Neuron (in vitro differentiated cells): ENCODE data around the gene TMEM237.
"Not testable (repeated sequence)": the region's sequence is repeated elsewhere in the genome, so short reads cannot be mapped to it uniquely, and the experiment has no call there.

Experiments
- H2AFZ ChIP-seq: one replicate; pipeline ENCODE4 v1.6.1; 2013; ENCODE audit warnings: low read depth, mild to moderate bottlenecking, inconsistent platforms, low read length, moderate library complexity
- H3K27me3 ChIP-seq: one replicate; pipeline ENCODE4 v1.6.1; 2013; ENCODE audit warnings: low read length; ENCODE audit not compliant: insufficient read depth
- H3K36me3 ChIP-seq: one replicate; pipeline ENCODE4 v1.6.1; 2013; ENCODE audit warnings: low read length; ENCODE audit not compliant: insufficient read depth
- H3K4me1 ChIP-seq: one replicate; pipeline ENCODE4 v1.6.1; 2013; ENCODE audit warnings: low read length; ENCODE audit not compliant: insufficient read depth
- H3K4me3 ChIP-seq: 2 replicates; pipeline ENCODE4 v1.5.1; 2013; ENCODE audit warnings: mild to moderate bottlenecking, low read length, moderate library complexity
- H3K9me3 ChIP-seq: one replicate; pipeline ENCODE4 v1.6.1; 2013; ENCODE audit warnings: low read length

Gene TMEM237

GRCh38 chr2:201643216-201643890 is at the start of gene TMEM237:
Gene TMEM237, minus strand, starts transcription at chr2:201643503. Its CDS starts 103 bp downstream, at chr2:201643400.
- peaks cover 10% of the 10 kb centered on the region for H3K36me3 ChIP-seq
- H3K4me1 ChIP-seq = peaks cover 19% of the 10 kb centered on the region
- H3K4me3 ChIP-seq = peak within 1 kb of the TSS; percentile 75
- no peaks in the 10 kb centered on the region for H3K9me3 ChIP-seq
- peak within 1 kb of the TSS; percentile 60 for H2AFZ ChIP-seq
- no peaks in the 10 kb centered on the region for H3K27me3 ChIP-seq

- Histone ChIP-seq H2AFZ (no peak overlapping the region), H3K9me3 (no peaks in the 10 kb centered on the region), H3K27me3 (no peaks in the 10 kb centered on the region), H3K4me1 (peaks cover 14% of the 10 kb centered on the region), H3K36me3 (no peaks in the 10 kb centered on the region), H3K4me3 (no peak overlapping the region)
These were observed 41.9 kb upstream of the TMEM237 start for GRCh38 chr2:201685156-201685555.

- Histone ChIP-seq H3K27me3 (no peaks in the 10 kb centered on the region), H2AFZ (no peak overlapping the region), H3K9me3 (no peaks in the 10 kb centered on the region), H3K36me3 (no peaks in the 10 kb centered on the region), H3K4me3 (no peak overlapping the region), H3K4me1 (peaks cover 13% of the 10 kb centered on the region)
These were observed 37.4 kb upstream of the TMEM237 start for GRCh38 chr2:201680743-201681142.

GRCh38 chr2:201678401-201678800 is 35.1 kb upstream of the TMEM237 start:
- Histone ChIP-seq H2AFZ (no peak overlapping the region), H3K4me3 (no peak overlapping the region), H3K9me3 (no peaks in the 10 kb centered on the region), H3K36me3 (no peaks in the 10 kb centered on the region), H3K27me3 (no peaks in the 10 kb centered on the region), H3K4me1 (no peaks in the 10 kb centered on the region)

- no peak overlapping the region for H2AFZ ChIP-seq
- H3K36me3 ChIP-seq = no peaks in the 10 kb centered on the region
- no peaks in the 10 kb centered on the region for H3K4me1 ChIP-seq
- H3K4me3 ChIP-seq = no peak overlapping the region
- H3K9me3 ChIP-seq = no peaks in the 10 kb centered on the region
- no peaks in the 10 kb centered on the region for H3K27me3 ChIP-seq
These were observed 32.2 kb upstream of the TMEM237 start for GRCh38 chr2:201675454-201675853.

GRCh38 chr2:201674794-201675193 is 31.5 kb upstream of the TMEM237 start:
- no peaks in the 10 kb centered on the region for H3K27me3 ChIP-seq
- no peak overlapping the region for H2AFZ ChIP-seq
- H3K9me3 ChIP-seq = no peaks in the 10 kb centered on the region
- no peaks in the 10 kb centered on the region for H3K36me3 ChIP-seq
- H3K4me3 ChIP-seq = no peak overlapping the region
- no peaks in the 10 kb centered on the region for H3K4me1 ChIP-seq

GRCh38 chr2:201674298-201674697 is 31.0 kb upstream of the TMEM237 start:
- no peak overlapping the region for H2AFZ ChIP-seq
- H3K4me3 ChIP-seq = no peak overlapping the region
- no peaks in the 10 kb centered on the region for H3K27me3 ChIP-seq
- H3K9me3 ChIP-seq = no peaks in the 10 kb centered on the region
- no peaks in the 10 kb centered on the region for H3K4me1 ChIP-seq
- H3K36me3 ChIP-seq = no peaks in the 10 kb centered on the region

GRCh38 chr2:201673546-201673945 is 30.2 kb upstream of the TMEM237 start:
- Histone ChIP-seq H3K9me3 (no peaks in the 10 kb centered on the region), H3K4me3 (no peak overlapping the region), H2AFZ (no peak overlapping the region), H3K27me3 (no peaks in the 10 kb centered on the region), H3K36me3 (no peaks in the 10 kb centered on the region), H3K4me1 (no peaks in the 10 kb centered on the region)

- H3K4me1 ChIP-seq, H3K4me3 ChIP-seq, H3K36me3 ChIP-seq, H3K27me3 ChIP-seq, H3K9me3 ChIP-seq, H2AFZ ChIP-seq: not testable (repeated sequence)
These were observed 27.9 kb upstream of the TMEM237 start for GRCh38 chr2:201671205-201671604.

GRCh38 chr2:201669865-201670264 is 26.6 kb upstream of the TMEM237 start:
- Histone ChIP-seq H2AFZ (no peak overlapping the region), H3K4me1 (no peaks in the 10 kb centered on the region), H3K9me3 (no peaks in the 10 kb centered on the region), H3K36me3 (no peaks in the 10 kb centered on the region), H3K27me3 (no peaks in the 10 kb centered on the region), H3K4me3 (no peak overlapping the region)

- Histone ChIP-seq H3K27me3 (no peaks in the 10 kb centered on the region), H3K36me3 (no peaks in the 10 kb centered on the region)
These were observed 25.2 kb upstream of the TMEM237 start for GRCh38 chr2:201668402-201668910.

GRCh38 chr2:201664334-201664733 is 21.0 kb upstream of the TMEM237 start:
- Histone ChIP-seq H3K27me3 (no peaks in the 10 kb centered on the region), H3K4me3 (no peak overlapping the region), H3K9me3 (no peaks in the 10 kb centered on the region), H3K36me3 (no peaks in the 10 kb centered on the region), H3K4me1 (no peaks in the 10 kb centered on the region), H2AFZ (no peak overlapping the region)

More at GRCh38 chr2:201668402-201668910, 25.2 kb upstream of the TMEM237 start:
- Histone ChIP-seq H3K4me3 (no peak overlapping the region), H3K9me3 (no peaks in the 10 kb centered on the region), H3K4me1 (no peaks in the 10 kb centered on the region), H2AFZ (no peak overlapping the region)

- Histone ChIP-seq H3K9me3 (no peaks in the 10 kb centered on the region), H3K4me3 (no peak overlapping the region), H3K27me3 (peaks cover 4% of the 10 kb centered on the region), H3K36me3 (no peaks in the 10 kb centered on the region), H3K4me1 (no peaks in the 10 kb centered on the region), H2AFZ (no peak overlapping the region)
These were observed 18.1 kb upstream of the TMEM237 start for GRCh38 chr2:201661366-201661765.
